HepG2 (cell line): ENCODE results near the gene CCDC150. TPM values are rescaled to one million over a fixed set of nuclear protein-coding genes. Genes with fewer than 3 reads are reported as not detected.

Experiments used
- ATAC-seq: fragments of 200-7000 bp; cut with Tn5 transposase; 3 replicates; pipeline ENCODE4 v1.9.1; 2020; ENCODE audit warnings: mild to moderate bottlenecking, moderate library complexity
- BruUV-seq: library from RNA; stranded (reverse); fragments of 400-500 nt; replicated peaks from 2 replicates; lab custom pipeline; 2021; lab: Mats Ljungman, UMichigan
- CTCF ChIA-PET: fragments of 300-600 bp; formaldehyde crosslinking; extraction: SDS; loops from one replicate; lab custom pipeline; 2021; ENCODE audit warnings: low total read pairs, inconsistent platforms, low intra/inter-chr PET ratio; lab: Yijun Ruan, JAX
- POLR2A ChIA-PET: fragments of 350-600 bp; sonication (Branson Sonifier 250); formaldehyde crosslinking; loops from one replicate; lab custom pipeline; 2020; ENCODE audit warnings: antibody characterized with exemption, inconsistent platforms; lab: Yijun Ruan, JAX
- DNase-seq: peaks from one replicate; pipeline ENCODE4 v3.0.0-alpha.2; 2015; ENCODE audit warnings: low spot score
- FAIRE-seq: peaks from 3 replicates; lab custom pipeline; 2011; peaks lifted over from hg19 to GRCh38; lab: Jason Lieb, UNC
- H2AFZ ChIP-seq: one replicate; pipeline ENCODE4 v1.6.1; 2011; ENCODE audit warnings: low read length, inconsistent platforms
- H3K27ac ChIP-seq: fragments of 300-600 bp; 3 replicates; pipeline ENCODE4 v1.8.0; 2011; ENCODE audit warnings: mixed run types, mild to moderate bottlenecking, mixed read lengths, low read length, inconsistent platforms; ENCODE audit not compliant: insufficient read depth; ENCODE audit errors: extremely low read length
- H3K27me3 ChIP-seq, 2 experiments: fragments of 200-600 bp in 1 of 2; 2 replicates in 1 of 2; 3 replicates in 1 of 2; pipeline versions ENCODE4 v1.6.0 to v1.8.0; 2011; ENCODE audit warnings: low read length in 2 of 2, mild to moderate bottlenecking in 2 of 2, moderate library complexity in 2 of 2, inconsistent platforms in 1 of 2; ENCODE audit not compliant: insufficient read depth in 2 of 2, control insufficient read depth in 1 of 2
- H3K36me3 ChIP-seq, 2 experiments: fragments of 200-600 bp in 1 of 2; replicated peaks in 1 of 2; 2 replicates in 1 of 2; 3 replicates in 1 of 2; pipeline versions ENCODE4 v1.5.1 to v1.8.0; 2011; ENCODE audit warnings: low read length in 2 of 2, inconsistent platforms in 1 of 2; ENCODE audit not compliant: insufficient read depth in 2 of 2, control insufficient read depth in 1 of 2
- H3K4me1 ChIP-seq: 2 replicates; pipeline ENCODE4 v1.5.1; 2012; ENCODE audit warnings: low read length, inconsistent platforms; ENCODE audit not compliant: insufficient read depth
- H3K4me2 ChIP-seq: 2 replicates; pipeline ENCODE4 v1.6.0; 2011; ENCODE audit warnings: low read depth, low read length, inconsistent platforms
- H3K4me3 ChIP-seq, 3 experiments: fragments of 200-600 bp in 1 of 3; sonication (generic), shearing (Covaris generic) in 1 of 3; replicated peaks in 1 of 3; 2 replicates each; pipeline ENCODE4 v1.5.1; 2011 to 2016; ENCODE audit warnings: low read length in 3 of 3, inconsistent platforms in 2 of 3, low read depth in 2 of 3, mild to moderate bottlenecking in 2 of 3, control low read depth in 1 of 3, mixed read lengths in 1 of 3; ENCODE audit not compliant: insufficient read depth in 1 of 3
- H3K79me2 ChIP-seq: one replicate; pipeline ENCODE4 v1.6.1; 2011; ENCODE audit warnings: low read length, inconsistent platforms; ENCODE audit not compliant: insufficient read depth
- H3K9ac ChIP-seq: 2 replicates; pipeline ENCODE4 v1.6.0; 2011; ENCODE audit warnings: mild to moderate bottlenecking, low read depth, low read length, inconsistent platforms; ENCODE audit not compliant: insufficient read depth
- H3K9me3 ChIP-seq: 2 replicates; pipeline ENCODE4 v1.5.1; 2012; ENCODE audit warnings: mild to moderate bottlenecking, low read length
- H4K20me1 ChIP-seq: 2 replicates; pipeline ENCODE4 v1.6.0; 2011; ENCODE audit warnings: inconsistent platforms, mild to moderate bottlenecking, low read length, moderate library complexity; ENCODE audit not compliant: insufficient read depth
- BRD4 ChIP-seq: sonication (generic); formaldehyde crosslinking; IDR thresholded peaks from 2 replicates; pipeline ENCODE4 v1.4.0; 2020; ENCODE audit warnings: missing genetic modification reagents
- CREB1 ChIP-seq, 2 experiments: fragments of 450-650 bp in 1 of 2; IDR thresholded peaks; 2 replicates each; pipeline ENCODE4 v1.6.1; 2016 to 2017; ENCODE audit warnings: control low read depth in 1 of 2, mild to moderate bottlenecking in 1 of 2, missing compliant biosample characterization in 1 of 2, missing genetic modification characterization in 1 of 2
- GZF1 ChIP-seq: sonication (generic); formaldehyde crosslinking; IDR thresholded peaks from 2 replicates; pipeline ENCODE4 v1.5.1; 2020; ENCODE audit warnings: mild to moderate bottlenecking, missing genetic modification reagents
- MBD4 ChIP-seq: IDR thresholded peaks from 2 replicates; pipeline ENCODE4 v1.6.1; 2012; ENCODE audit warnings: low read length, inconsistent platforms, borderline replicate concordance
- SMARCC2 ChIP-seq: fragments of 450-650 bp; IDR thresholded peaks from 2 replicates; pipeline ENCODE4 v1.6.1; 2017; ENCODE audit warnings: antibody characterized with exemption, mild to moderate bottlenecking
- TRIM24 ChIP-seq: sonication (generic); formaldehyde crosslinking; IDR thresholded peaks from 2 replicates; pipeline ENCODE4 v1.8.0; 2022; ENCODE audit warnings: mild to moderate bottlenecking, missing genetic modification reagents
- ZNF816 ChIP-seq: sonication (generic); formaldehyde crosslinking; IDR thresholded peaks from 2 replicates; pipeline ENCODE4 v1.8.0; 2022; ENCODE audit warnings: missing genetic modification reagents, mild to moderate bottlenecking, borderline replicate concordance
- ZSCAN30 ChIP-seq: sonication (generic); formaldehyde crosslinking; IDR thresholded peaks from 2 replicates; pipeline ENCODE4 v1.5.0; 2020; ENCODE audit warnings: mild to moderate bottlenecking, missing genetic modification reagents
- WGBS: methylation state at CpG from one replicate; pipeline ENCODE4 v1.1.6; 2017; ENCODE audit warnings: low lambda C conversion rate; 5-methylcytosine and 5-hydroxymethylcytosine counted together
- in situ Hi-C: cut with HindIII; loops from 2 replicates; pipeline ENCODE4 v1.10.0; 2017; ENCODE audit warnings: low pct_unique_long_range_greater_than_20kb; ENCODE audit not compliant: extremely low pct_ligation_motif_present
- intact Hi-C: fragments of 100-400 bp; cut with micrococcal nuclease; formaldehyde crosslinking; loops from one replicate; pipeline ENCODE4 v1.10.0; 2022; ENCODE audit not compliant: unreplicated experiment
- polyA plus RNA-seq, 8 experiments: library from polyadenylated mRNA; depleted of rRNA in 3 of 8; stranded (reverse) in 7 of 8; unstranded in 1 of 8; fragments of >200 nt; fragmentation: Illumina TruSeq in 4 of 8; extraction: Trizol in 4 of 8; gene quantifications; 2 replicates each; pipeline versions ENCODE4 v1.2.1 to v1.2.3, GENCODE V29; 2011 to 2016; ENCODE audit warnings: low read depth in 4 of 8, missing spikeins in 1 of 8, mixed read lengths in 1 of 8; ENCODE audit not compliant: insufficient read depth in 1 of 8
- total RNA-seq, 5 experiments: library from RNA; depleted of rRNA; stranded (reverse); fragments of >200 nt; fragmentation: Illumina TruSeq; extraction: Trizol; gene quantifications; 2 replicates each; pipeline ENCODE4 v1.2.3, GENCODE V29; 2016; ENCODE audit warnings: low read depth in 1 of 5
- TF ChIP-seq, protein P1 (sequence below): IDR thresholded peaks from 2 replicates; pipeline ENCODE4 v1.6.1; 2016; ENCODE audit warnings: low read depth
- TF ChIP-seq, protein P2 (sequence below): sonication (generic); formaldehyde crosslinking; IDR thresholded peaks from 2 replicates; pipeline ENCODE4 v1.5.0; 2020; ENCODE audit warnings: mild to moderate bottlenecking, missing genetic modification reagents, borderline replicate concordance
- TF ChIP-seq, protein P3 (sequence below): sonication (generic); formaldehyde crosslinking; IDR thresholded peaks from 2 replicates; pipeline ENCODE4 v1.5.0; 2020; ENCODE audit warnings: mild to moderate bottlenecking, missing genetic modification reagents

Gene CCDC150
- total and polyA plus RNA-seq, 2 of the 13 experiments (the other 11 are each of a cell fraction or from before 2014, with no cell fraction given), result 14.9 to 32.6 TPM

DNA sequence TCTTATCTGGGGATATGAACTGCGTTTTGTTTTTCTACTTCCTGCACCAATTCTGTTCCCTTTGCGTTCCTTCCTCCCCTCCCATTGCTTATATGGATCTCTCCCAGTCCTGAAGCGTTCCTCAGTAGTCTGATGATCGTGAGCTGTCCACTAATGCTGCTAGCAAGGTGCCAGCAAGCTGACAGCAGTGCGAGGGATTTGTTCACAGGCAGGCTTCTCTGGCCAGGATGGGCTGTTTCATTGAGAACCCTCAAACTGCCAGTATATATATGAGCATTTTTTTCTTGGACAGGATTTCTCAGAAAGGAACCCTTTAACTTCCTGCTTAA, 119.8 kb downstream of the CCDC150 start:
- BruUV-seq, result no TSS peak
- Histone ChIP-seq H3K4me1 (no peaks in the 10 kb centered on the region), H3K9ac (no peak overlapping the region), H3K79me2 (no peaks in the 10 kb centered on the region), H2AFZ (no peak overlapping the region), H3K36me3 (peaks cover 0 to 8% of the 10 kb centered on the region in 2 experiments; a peak in 2 of 5 replicates), H3K4me3 (no peak overlapping the region), H3K27ac (no peak overlapping the region), H3K27me3 (no peaks in the 10 kb centered on the region), H3K9me3 (no peaks in the 10 kb centered on the region), H4K20me1 (no peaks in the 10 kb centered on the region), H3K4me2 (no peak overlapping the region)
- DNase-seq (no peak), FAIRE-seq (no peak), ATAC-seq (peak; percentile 24; the same call in 1 of the 3 replicates)
- WGBS, result 81% methylated on average over 5 of the region's 5 CpGs
- intact Hi-C loops, result loop anchor here (5.0 kb wide), 1 partner anchor 327 kb away; no protein-coding TSS in a partner anchor
- CTCF ChIA-PET, result no interaction called here
- in situ Hi-C loops, result loop anchor here (25.0 kb wide), 1 partner anchor 628 kb away; no protein-coding TSS in a partner anchor
- TF ChIP-seq SMARCC2 (no peak), CREB1 (IDR thresholded peaks at IDR 0.05) (no peak), CREB1 (CRISPR knock-in tag; IDR thresholded peaks at IDR 0.05) (no peak), ZSCAN30 (CRISPR knock-in tag) (no peak), ZNF816 (CRISPR knock-in tag) (no peak), TRIM24 (CRISPR knock-in tag) (no peak)
- POLR2A ChIA-PET, result no interaction called here

DNA sequence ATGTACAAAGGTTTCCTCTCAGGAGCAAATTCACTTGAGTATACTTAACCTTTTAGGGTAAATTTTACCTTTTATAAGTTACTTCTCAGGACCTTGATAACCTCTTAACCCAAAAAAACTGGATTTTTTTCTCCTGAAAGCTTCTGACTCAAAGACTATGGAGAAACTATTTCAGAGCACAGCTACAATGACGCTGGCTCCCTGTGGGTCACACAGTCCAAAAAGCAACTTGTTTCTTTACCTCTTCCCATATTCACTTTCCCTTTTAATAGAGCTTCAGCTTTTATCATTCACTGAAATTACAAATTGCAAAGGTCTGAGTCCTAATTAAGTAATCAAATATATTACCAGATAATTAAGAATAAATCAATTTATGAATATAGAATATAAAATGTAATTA, 127.6 kb downstream of the CCDC150 start:
- Histone ChIP-seq H3K9me3 (no peaks in the 10 kb centered on the region), H3K4me2 (no peak overlapping the region), H3K9ac (no peak overlapping the region), H3K4me3 (no peak overlapping the region), H4K20me1 (no peaks in the 10 kb centered on the region), H3K27ac (no peak overlapping the region), H2AFZ (no peak overlapping the region), H3K4me1 (no peaks in the 10 kb centered on the region), H3K27me3 (no peaks in the 10 kb centered on the region), H3K36me3 (peaks cover 12 to 50% of the 10 kb centered on the region in 2 experiments), H3K79me2 (no peaks in the 10 kb centered on the region)
- intact Hi-C loops (no loop called here), in situ Hi-C loops (loop anchor here (25.0 kb wide), 1 partner anchor 620 kb away; no protein-coding TSS in a partner anchor)
- FAIRE-seq, result no peak
- CTCF ChIA-PET, result no interaction called here
- no peak for ATAC-seq
- no TSS peak for BruUV-seq
- POLR2A ChIA-PET, result no interaction called here
- no peak for DNase-seq
- WGBS, result 98% methylated on average over 1 of the region's 1 CpG
- TF ChIP-seq, protein P1, sequence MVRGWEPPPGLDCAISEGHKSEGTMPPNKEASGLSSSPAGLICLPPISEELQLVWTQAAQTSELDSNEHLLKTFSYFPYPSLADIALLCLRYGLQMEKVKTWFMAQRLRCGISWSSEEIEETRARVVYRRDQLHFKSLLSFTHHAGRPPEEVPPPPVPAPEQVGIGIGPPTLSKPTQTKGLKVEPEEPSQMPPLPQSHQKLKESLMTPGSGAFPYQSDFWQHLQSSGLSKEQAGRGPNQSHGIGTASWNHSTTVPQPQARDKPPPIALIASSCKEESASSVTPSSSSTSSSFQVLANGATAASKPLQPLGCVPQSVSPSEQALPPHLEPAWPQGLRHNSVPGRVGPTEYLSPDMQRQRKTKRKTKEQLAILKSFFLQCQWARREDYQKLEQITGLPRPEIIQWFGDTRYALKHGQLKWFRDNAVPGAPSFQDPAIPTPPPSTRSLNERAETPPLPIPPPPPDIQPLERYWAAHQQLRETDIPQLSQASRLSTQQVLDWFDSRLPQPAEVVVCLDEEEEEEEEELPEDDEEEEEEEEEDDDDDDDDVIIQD, result no peak
- TF ChIP-seq MBD4 (no peak), BRD4 (no peak), GZF1 (CRISPR knock-in tag) (no peak)
- TF ChIP-seq, protein P2, sequence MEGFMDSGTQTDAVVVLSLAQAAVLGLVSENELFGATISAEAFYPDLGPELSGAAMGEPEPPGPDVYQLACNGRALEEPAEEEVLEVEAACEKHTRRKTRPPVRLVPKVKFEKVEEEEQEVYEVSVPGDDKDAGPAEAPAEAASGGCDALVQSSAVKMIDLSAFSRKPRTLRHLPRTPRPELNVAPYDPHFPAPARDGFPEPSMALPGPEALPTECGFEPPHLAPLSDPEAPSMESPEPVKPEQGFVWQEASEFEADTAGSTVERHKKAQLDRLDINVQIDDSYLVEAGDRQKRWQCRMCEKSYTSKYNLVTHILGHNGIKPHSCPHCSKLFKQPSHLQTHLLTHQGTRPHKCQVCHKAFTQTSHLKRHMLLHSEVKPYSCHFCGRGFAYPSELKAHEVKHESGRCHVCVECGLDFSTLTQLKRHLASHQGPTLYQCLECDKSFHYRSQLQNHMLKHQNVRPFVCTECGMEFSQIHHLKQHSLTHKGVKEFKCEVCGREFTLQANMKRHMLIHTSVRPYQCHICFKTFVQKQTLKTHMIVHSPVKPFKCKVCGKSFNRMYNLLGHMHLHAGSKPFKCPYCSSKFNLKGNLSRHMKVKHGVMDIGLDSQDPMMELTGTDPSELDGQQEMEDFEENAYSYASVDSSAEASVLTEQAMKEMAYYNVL (CRISPR knock-in tag), result no peak
- TF ChIP-seq, protein P3, sequence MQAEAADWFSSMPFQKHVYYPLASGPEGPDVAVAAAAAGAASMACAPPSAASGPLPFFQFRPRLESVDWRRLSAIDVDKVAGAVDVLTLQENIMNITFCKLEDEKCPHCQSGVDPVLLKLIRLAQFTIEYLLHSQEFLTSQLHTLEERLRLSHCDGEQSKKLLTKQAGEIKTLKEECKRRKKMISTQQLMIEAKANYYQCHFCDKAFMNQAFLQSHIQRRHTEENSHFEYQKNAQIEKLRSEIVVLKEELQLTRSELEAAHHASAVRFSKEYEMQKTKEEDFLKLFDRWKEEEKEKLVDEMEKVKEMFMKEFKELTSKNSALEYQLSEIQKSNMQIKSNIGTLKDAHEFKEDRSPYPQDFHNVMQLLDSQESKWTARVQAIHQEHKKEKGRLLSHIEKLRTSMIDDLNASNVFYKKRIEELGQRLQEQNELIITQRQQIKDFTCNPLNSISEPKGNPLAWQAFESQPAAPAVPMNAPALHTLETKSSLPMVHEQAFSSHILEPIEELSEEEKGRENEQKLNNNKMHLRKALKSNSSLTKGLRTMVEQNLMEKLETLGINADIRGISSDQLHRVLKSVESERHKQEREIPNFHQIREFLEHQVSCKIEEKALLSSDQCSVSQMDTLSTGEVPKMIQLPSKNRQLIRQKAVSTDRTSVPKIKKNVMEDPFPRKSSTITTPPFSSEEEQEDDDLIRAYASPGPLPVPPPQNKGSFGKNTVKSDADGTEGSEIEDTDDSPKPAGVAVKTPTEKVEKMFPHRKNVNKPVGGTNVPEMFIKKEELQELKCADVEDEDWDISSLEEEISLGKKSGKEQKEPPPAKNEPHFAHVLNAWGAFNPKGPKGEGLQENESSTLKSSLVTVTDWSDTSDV (CRISPR knock-in tag), result no peak
